ENCODE data around the gene HASPIN. TPM values are rescaled to one million over a fixed set of nuclear protein-coding genes. Genes with fewer than 3 reads are reported as not detected.

Gene HASPIN
- total RNA-seq, 1 donor from 2014 or later, result 22.9 TPM

DNA sequence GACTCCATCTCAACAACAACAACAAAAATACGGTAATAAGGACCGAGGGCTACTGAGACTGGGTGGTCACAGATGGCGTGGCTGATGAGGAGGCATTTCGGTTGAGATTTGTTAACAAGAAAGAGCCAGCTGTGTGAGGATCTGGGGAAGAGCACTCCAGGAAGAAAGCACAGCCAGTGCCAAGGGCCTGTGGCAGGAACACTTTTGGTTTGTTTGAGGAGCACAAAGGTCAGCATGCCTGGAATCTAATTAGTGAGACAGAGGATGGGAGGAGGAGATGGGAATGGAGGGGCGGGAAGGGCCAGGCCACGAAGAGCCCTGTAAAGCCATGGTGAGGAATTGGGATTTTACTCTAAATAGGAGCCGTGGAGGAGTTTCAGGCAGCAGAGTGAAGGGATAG lies 24.9 kb downstream of the HASPIN start:
- TF ChIP-seq, protein P1, sequence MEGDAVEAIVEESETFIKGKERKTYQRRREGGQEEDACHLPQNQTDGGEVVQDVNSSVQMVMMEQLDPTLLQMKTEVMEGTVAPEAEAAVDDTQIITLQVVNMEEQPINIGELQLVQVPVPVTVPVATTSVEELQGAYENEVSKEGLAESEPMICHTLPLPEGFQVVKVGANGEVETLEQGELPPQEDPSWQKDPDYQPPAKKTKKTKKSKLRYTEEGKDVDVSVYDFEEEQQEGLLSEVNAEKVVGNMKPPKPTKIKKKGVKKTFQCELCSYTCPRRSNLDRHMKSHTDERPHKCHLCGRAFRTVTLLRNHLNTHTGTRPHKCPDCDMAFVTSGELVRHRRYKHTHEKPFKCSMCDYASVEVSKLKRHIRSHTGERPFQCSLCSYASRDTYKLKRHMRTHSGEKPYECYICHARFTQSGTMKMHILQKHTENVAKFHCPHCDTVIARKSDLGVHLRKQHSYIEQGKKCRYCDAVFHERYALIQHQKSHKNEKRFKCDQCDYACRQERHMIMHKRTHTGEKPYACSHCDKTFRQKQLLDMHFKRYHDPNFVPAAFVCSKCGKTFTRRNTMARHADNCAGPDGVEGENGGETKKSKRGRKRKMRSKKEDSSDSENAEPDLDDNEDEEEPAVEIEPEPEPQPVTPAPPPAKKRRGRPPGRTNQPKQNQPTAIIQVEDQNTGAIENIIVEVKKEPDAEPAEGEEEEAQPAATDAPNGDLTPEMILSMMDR (conservative IDR thresholded peaks at IDR 0.05), result no peak
- DNase-seq (ENCODE audit: low read depth, low spot score), result no peak
- H3K4me3 Mint-ChIP-seq, result no peak overlapping the region
- peak overlapping the region; percentile 72 for H3K27ac Mint-ChIP-seq (ENCODE audit: unreplicated experiment)
- H3K9me3 Mint-ChIP-seq, result no peaks in the 10 kb centered on the region
- peaks cover 4% of the 10 kb centered on the region for H3K27me3 Mint-ChIP-seq (ENCODE audit: low read depth)
- H3K4me1 Mint-ChIP-seq, result no peaks in the 10 kb centered on the region
- no peaks in the 10 kb centered on the region for H3K36me3 Mint-ChIP-seq (ENCODE audit: low read depth)

DNA sequence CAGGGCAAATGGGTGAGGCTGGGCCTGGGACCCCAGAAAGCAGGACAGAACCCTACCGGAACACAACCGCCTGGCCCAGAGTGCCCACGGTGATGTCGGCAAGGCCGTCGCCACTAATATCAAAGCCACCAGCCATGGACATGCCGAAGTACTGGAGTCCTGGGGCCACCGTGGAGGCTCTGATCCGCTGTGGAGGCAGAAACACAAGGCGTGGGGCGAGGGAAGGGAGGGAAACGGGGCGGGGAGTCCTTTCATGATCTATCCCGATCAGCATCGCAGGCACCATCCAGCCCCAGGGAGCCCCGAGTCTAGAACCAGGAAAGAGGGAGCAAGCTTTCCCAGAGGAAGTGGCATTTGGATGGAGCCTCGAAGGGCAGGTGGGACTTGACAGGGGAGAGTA lies 26.6 kb downstream of the HASPIN start:
- Mint-ChIP-seq H3K27ac (ENCODE audit: unreplicated experiment) (no peak overlapping the region), H3K4me1 (no peaks in the 10 kb centered on the region), H3K9me3 (no peaks in the 10 kb centered on the region), H3K36me3 (ENCODE audit: low read depth) (no peaks in the 10 kb centered on the region), H3K4me3 (no peak overlapping the region), H3K27me3 (ENCODE audit: low read depth) (peaks cover 6% of the 10 kb centered on the region)
- DNase-seq (ENCODE audit: low read depth, low spot score), result no peak
- TF ChIP-seq, protein P1 (conservative IDR thresholded peaks at IDR 0.05), result no peak

DNA sequence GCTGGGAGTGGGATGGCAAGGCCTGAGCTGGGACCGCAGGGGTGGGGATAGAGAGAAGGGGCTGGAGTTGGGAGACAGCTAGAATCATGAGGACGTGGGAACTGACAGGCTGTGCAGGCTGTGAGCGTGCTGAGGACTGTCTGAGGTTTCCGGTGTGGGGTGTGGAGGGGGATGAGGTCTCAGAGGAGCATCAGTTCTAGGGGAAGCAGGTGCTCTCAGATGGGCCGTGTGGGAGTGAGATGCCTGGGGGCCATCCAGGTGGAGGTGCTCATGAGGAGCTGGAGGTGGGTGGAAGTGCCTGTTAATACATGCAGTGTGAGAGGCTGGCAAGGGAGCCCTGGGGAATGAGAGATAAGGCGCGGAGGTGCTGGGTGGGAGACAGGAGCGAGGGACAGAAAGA lies 27.2 kb downstream of the HASPIN start:
- Mint-ChIP-seq H3K36me3 (ENCODE audit: low read depth) (no peaks in the 10 kb centered on the region), H3K27me3 (ENCODE audit: low read depth) (peaks cover 6% of the 10 kb centered on the region), H3K4me1 (no peaks in the 10 kb centered on the region), H3K27ac (ENCODE audit: unreplicated experiment) (no peak overlapping the region), H3K9me3 (no peaks in the 10 kb centered on the region), H3K4me3 (no peak overlapping the region)
- TF ChIP-seq, protein P1 (conservative IDR thresholded peaks at IDR 0.05), result no peak
- no peak for DNase-seq (ENCODE audit: low read depth, low spot score)

DNA sequence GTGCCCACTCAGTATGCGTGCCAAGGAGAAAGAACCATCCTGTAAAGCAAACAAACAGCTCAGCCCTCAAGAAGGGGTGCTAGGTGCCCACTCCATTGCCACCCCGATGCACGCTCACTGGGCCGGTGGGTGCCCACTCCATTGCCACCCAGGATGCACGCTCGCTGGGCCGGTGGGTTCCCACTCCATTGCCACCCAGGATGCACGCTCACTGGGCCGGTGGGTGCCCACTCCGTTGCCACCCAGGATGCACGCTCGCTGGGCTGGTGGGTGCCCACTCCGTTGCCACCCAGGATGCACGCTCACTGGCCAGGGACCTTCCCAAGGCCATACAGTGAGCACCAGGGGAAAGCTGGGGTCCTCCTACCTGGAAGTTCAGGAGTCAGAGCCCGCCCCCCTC lies 28.1 kb downstream of the HASPIN start:
- TF ChIP-seq, protein P1 (conservative IDR thresholded peaks at IDR 0.05), result no peak
- H3K9me3 Mint-ChIP-seq, result no peaks in the 10 kb centered on the region

DNA sequence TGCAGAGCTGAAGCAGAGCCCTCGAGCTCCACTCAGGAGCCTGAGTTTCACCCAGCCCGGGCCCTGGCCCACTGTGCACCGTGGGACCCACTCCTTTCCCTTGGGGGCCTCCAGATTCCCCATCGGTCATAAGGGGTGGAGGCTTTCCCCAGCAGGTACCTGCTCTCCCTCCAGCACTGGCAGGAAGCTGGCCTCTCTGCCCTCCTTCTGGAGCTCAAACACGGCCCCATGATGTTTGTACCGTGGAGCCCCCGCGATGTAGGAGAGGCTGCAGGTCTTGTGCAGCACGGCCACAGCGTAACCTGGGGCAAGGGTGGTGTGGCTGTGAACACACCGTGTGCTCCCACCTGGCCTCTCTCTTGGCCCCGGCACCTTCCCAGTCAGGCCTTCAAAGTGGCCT lies 29.9 kb downstream of the HASPIN start:
- no peaks in the 10 kb centered on the region for H3K36me3 Mint-ChIP-seq (ENCODE audit: low read depth)

More for the DNA sequence above, 28.1 kb downstream of the HASPIN start:
- Mint-ChIP-seq H3K4me1 (no peaks in the 10 kb centered on the region), H3K36me3 (ENCODE audit: low read depth) (no peaks in the 10 kb centered on the region), H3K27ac (ENCODE audit: unreplicated experiment) (no peak overlapping the region), H3K4me3 (no peak overlapping the region), H3K27me3 (ENCODE audit: low read depth) (peaks cover 6% of the 10 kb centered on the region)
- DNase-seq (ENCODE audit: low read depth, low spot score), result no peak

More for the DNA sequence above, 29.9 kb downstream of the HASPIN start:
- DNase-seq (ENCODE audit: low read depth, low spot score), result no peak
- no peak overlapping the region for H3K4me3 Mint-ChIP-seq
- no peak overlapping the region for H3K27ac Mint-ChIP-seq (ENCODE audit: unreplicated experiment)
- H3K9me3 Mint-ChIP-seq, result no peaks in the 10 kb centered on the region
- TF ChIP-seq, protein P1 (conservative IDR thresholded peaks at IDR 0.05), result no peak
- peaks cover 6% of the 10 kb centered on the region for H3K27me3 Mint-ChIP-seq (ENCODE audit: low read depth)
- no peaks in the 10 kb centered on the region for H3K4me1 Mint-ChIP-seq
